HEK293 (cell line): ENCODE data around the gene SPATA21.

Experiments used
- KLF8 ChIP-seq: fragments of 450-650 bp; formaldehyde crosslinking; IDR thresholded peaks from 2 replicates; pipeline ENCODE4 v1.5.1; 2016; ENCODE audit warnings: missing biosample characterization, missing genetic modification characterization
- KLF9 ChIP-seq: fragments of 450-650 bp; formaldehyde crosslinking; IDR thresholded peaks from 2 replicates; pipeline ENCODE4 v1.5.1; 2016; ENCODE audit warnings: missing biosample characterization, missing genetic modification characterization, low read depth
- PRDM10 ChIP-seq: fragments of 450-650 bp; formaldehyde crosslinking; IDR thresholded peaks from 2 replicates; pipeline ENCODE4 v1.5.1; 2016; ENCODE audit warnings: missing biosample characterization, missing genetic modification characterization
- TRIM28 ChIP-seq: IDR thresholded peaks from 2 replicates; pipeline ENCODE4 v1.6.1; 2011; ENCODE audit warnings: low read length, control low read depth, borderline replicate concordance
- YY1 ChIP-seq: fragments of 450-650 bp; formaldehyde crosslinking; IDR thresholded peaks from 2 replicates; pipeline ENCODE4 v1.5.1; 2018; ENCODE audit warnings: missing biosample characterization, missing genetic modification characterization
- YY2 ChIP-seq: fragments of 450-650 bp; formaldehyde crosslinking; IDR thresholded peaks from 2 replicates; pipeline ENCODE4 v1.5.1; 2016; ENCODE audit warnings: missing biosample characterization, missing genetic modification characterization
- ZBTB49 ChIP-seq: fragments of 450-650 bp; formaldehyde crosslinking; IDR thresholded peaks from 2 replicates; pipeline ENCODE4 v1.5.1; 2016; ENCODE audit warnings: missing biosample characterization, missing genetic modification characterization, low read depth
- ZBTB8A ChIP-seq: fragments of 450-650 bp; formaldehyde crosslinking; IDR thresholded peaks from 2 replicates; pipeline ENCODE4 v1.5.1; 2016; ENCODE audit warnings: missing biosample characterization, missing genetic modification characterization
- ZNF138 ChIP-seq: fragments of 450-650 bp; formaldehyde crosslinking; IDR thresholded peaks from 2 replicates; pipeline ENCODE4 v1.5.1; 2016; ENCODE audit warnings: missing biosample characterization, missing genetic modification characterization, borderline replicate concordance
- ZNF148 ChIP-seq: fragments of 450-650 bp; formaldehyde crosslinking; IDR thresholded peaks from 2 replicates; pipeline ENCODE4 v1.5.0; 2017; ENCODE audit warnings: missing biosample characterization, missing genetic modification characterization, borderline replicate concordance
- ZNF155 ChIP-seq: fragments of 450-650 bp; formaldehyde crosslinking; IDR thresholded peaks from 2 replicates; pipeline ENCODE4 v1.5.1; 2016; ENCODE audit warnings: missing biosample characterization, missing genetic modification characterization
- ZNF202 ChIP-seq: fragments of 450-650 bp; formaldehyde crosslinking; IDR thresholded peaks from 2 replicates; pipeline ENCODE4 v1.5.1; 2016; ENCODE audit warnings: missing biosample characterization, missing genetic modification characterization, borderline replicate concordance
- ZNF274 ChIP-seq, 2 experiments: fragments of 200-500 bp in 1 of 2; fragments of 450-650 bp in 1 of 2; sonication (Bioruptor generic) in 1 of 2; formaldehyde crosslinking in 1 of 2; IDR thresholded peaks; 2 replicates each; pipeline versions ENCODE4 v1.5.1 to v1.6.1; 2014 to 2016; ENCODE audit warnings: borderline replicate concordance in 1 of 2, inconsistent platforms in 1 of 2, low read length in 1 of 2, missing biosample characterization in 1 of 2, missing genetic modification characterization in 1 of 2
- ZNF324 ChIP-seq: fragments of 450-650 bp; formaldehyde crosslinking; IDR thresholded peaks from 2 replicates; pipeline ENCODE4 v1.5.1; 2016; ENCODE audit warnings: missing biosample characterization, missing genetic modification characterization
- ZNF362 ChIP-seq: fragments of 450-650 bp; formaldehyde crosslinking; IDR thresholded peaks from 2 replicates; pipeline ENCODE4 v1.5.1; 2016; ENCODE audit warnings: missing biosample characterization, missing genetic modification characterization
- ZNF426 ChIP-seq: fragments of 450-650 bp; formaldehyde crosslinking; IDR thresholded peaks from 2 replicates; pipeline ENCODE4 v1.5.1; 2017; ENCODE audit warnings: missing biosample characterization, missing genetic modification characterization, mild to moderate bottlenecking, inconsistent platforms, moderate library complexity
- ZNF449 ChIP-seq: fragments of 450-650 bp; formaldehyde crosslinking; IDR thresholded peaks from 2 replicates; pipeline ENCODE4 v1.5.1; 2017; ENCODE audit warnings: missing biosample characterization, mild to moderate bottlenecking, missing genetic modification characterization, moderate library complexity
- ZNF473 ChIP-seq: fragments of 450-650 bp; formaldehyde crosslinking; IDR thresholded peaks from 2 replicates; pipeline ENCODE4 v1.5.1; 2017; ENCODE audit warnings: missing biosample characterization, missing genetic modification characterization
- ZNF513 ChIP-seq: fragments of 450-650 bp; IDR thresholded peaks from 2 replicates; pipeline ENCODE4 v1.5.1; 2018; ENCODE audit warnings: missing biosample characterization, missing genetic modification characterization
- ZNF555 ChIP-seq: fragments of 450-650 bp; formaldehyde crosslinking; conservative IDR thresholded peaks from 2 replicates; pipeline ENCODE4 v1.5.1; 2017; ENCODE audit warnings: missing biosample characterization, mild to moderate bottlenecking, missing genetic modification characterization, inconsistent platforms
- ZNF561 ChIP-seq: fragments of 450-650 bp; IDR thresholded peaks from 2 replicates; pipeline ENCODE4 v1.5.1; 2018; ENCODE audit warnings: missing biosample characterization, missing genetic modification characterization, borderline replicate concordance
- ZNF623 ChIP-seq: fragments of 450-650 bp; formaldehyde crosslinking; IDR thresholded peaks from 2 replicates; pipeline ENCODE4 v1.5.1; 2016; ENCODE audit warnings: missing biosample characterization, missing genetic modification characterization
- ZNF654 ChIP-seq: fragments of 450-650 bp; formaldehyde crosslinking; IDR thresholded peaks from 2 replicates; pipeline ENCODE4 v1.5.1; 2016; ENCODE audit warnings: low read depth, missing biosample characterization, missing genetic modification characterization
- ZNF785 ChIP-seq: fragments of 450-650 bp; formaldehyde crosslinking; IDR thresholded peaks from 2 replicates; pipeline ENCODE4 v1.5.1; 2016; ENCODE audit warnings: missing biosample characterization, missing genetic modification characterization
- ZNF837 ChIP-seq: fragments of 450-650 bp; formaldehyde crosslinking; IDR thresholded peaks from 2 replicates; pipeline ENCODE4 v1.5.1; 2016; ENCODE audit warnings: missing biosample characterization, missing genetic modification characterization
- ZSCAN23 ChIP-seq: fragments of 450-650 bp; formaldehyde crosslinking; IDR thresholded peaks from 2 replicates; pipeline ENCODE4 v1.5.1; 2016; ENCODE audit warnings: missing biosample characterization, missing genetic modification characterization

Gene SPATA21

GRCh38 chr1:16351994-16352841 is 85.0 kb downstream of the SPATA21 start, which contains the start of gene FBXO42 (continued):
- TF ChIP-seq ZNF324 (tag by site-specific recombination) (no peak), KLF8 (peak; percentile 77), ZBTB49 (tag by site-specific recombination) (no peak), ZNF362 (tag by site-specific recombination) (no peak), ZNF654 (tag by site-specific recombination) (no peak), KLF9 (tag by site-specific recombination) (peak; percentile 26; the same call in 1 of the 2 replicates), YY1 (tag by site-specific recombination) (peak; percentile 88), ZNF148 (tag by site-specific recombination) (no peak), ZNF202 (no peak), ZNF623 (no peak), ZNF555 (tag by site-specific recombination) (no peak), ZSCAN23 (tag by site-specific recombination) (no peak), ZNF155 (no peak), ZNF426 (no peak), ZNF561 (tag by site-specific recombination) (peak; percentile 74; the same call in 1 of the 2 replicates), PRDM10 (peak; percentile 89), ZNF513 (tag by site-specific recombination) (0 out of 2 replicates have a peak, but pooled peaks have one; percentile 25), ZNF138 (tag by site-specific recombination) (no peak), ZBTB8A (peak; percentile 93), ZNF785 (tag by site-specific recombination) (no peak), ZNF274 (IDR thresholded peaks at IDR 0.05; ENCODE audit: low read length) (no peak), ZNF274 (tag by site-specific recombination; IDR thresholded peaks at IDR 0.05; ENCODE audit: borderline replicate concordance) (no peak), ZNF449 (peak; percentile 9; the same call in 1 of the 2 replicates), ZNF837 (no peak), TRIM28 (peak; percentile 62; the same call in 1 of the 2 replicates), ZNF473 (tag by site-specific recombination) (no peak), YY2 (tag by site-specific recombination) (peak; percentile 86)
